CD14-positive monocyte (primary cell): ENCODE measurements around the gene TRAPPC3. TPM values are rescaled to one million over a fixed set of nuclear protein-coding genes. Genes with fewer than 3 reads are reported as not detected.

Experiments
- DNase-seq, 3 donors: peaks; one replicate each; pipeline ENCODE4 v3.0.0-alpha.2; 2011 to 2022
- H2AFZ ChIP-seq: 2 replicates; pipeline ENCODE4 v1.6.0; 2012; ENCODE audit warnings: mild to moderate bottlenecking, low read depth, low read length, inconsistent platforms; ENCODE audit not compliant: insufficient read depth, poor library complexity, severe bottlenecking
- H3K27ac ChIP-seq, 2 donors: 1 replicate in 1 of 2; 2 replicates in 1 of 2; pipeline ENCODE4 v1.5.1; 2012 to 2013; ENCODE audit warnings: low read length in 2 of 2, control low read depth in 1 of 2, inconsistent platforms in 1 of 2, low read depth in 1 of 2, mild to moderate bottlenecking in 1 of 2
- H3K27me3 ChIP-seq, 2 donors: one replicate each; pipeline versions ENCODE4 v1.6.0 to v1.6.1; 2011 to 2013; ENCODE audit warnings: low read length in 2 of 2; ENCODE audit not compliant: control insufficient read depth in 2 of 2, insufficient read depth in 2 of 2
- H3K36me3 ChIP-seq, 2 donors: replicated peaks in 1 of 2; 1 replicate in 1 of 2; 2 replicates in 1 of 2; pipeline versions ENCODE4 v1.5.1 to v1.6.1; 2012 to 2013; ENCODE audit warnings: low read length in 2 of 2, control low read depth in 1 of 2, inconsistent platforms in 1 of 2, mild to moderate bottlenecking in 1 of 2; ENCODE audit not compliant: insufficient read depth in 2 of 2, control insufficient read depth in 1 of 2
- H3K4me1 ChIP-seq, 2 donors: 1 replicate in 1 of 2; 2 replicates in 1 of 2; pipeline versions ENCODE4 v1.5.1 to v1.6.1; 2012 to 2013; ENCODE audit warnings: low read length in 2 of 2, control low read depth in 1 of 2, inconsistent platforms in 1 of 2, mild to moderate bottlenecking in 1 of 2, moderate library complexity in 1 of 2; ENCODE audit not compliant: insufficient read depth in 2 of 2, control insufficient read depth in 1 of 2
- H3K4me2 ChIP-seq: replicated peaks from 2 replicates; pipeline ENCODE3; 2012; ENCODE audit warnings: low read length, moderate library complexity, mild to moderate bottlenecking; ENCODE audit not compliant: poor library complexity, severe bottlenecking; ENCODE audit errors: extremely low read depth
- H3K4me3 ChIP-seq, 3 experiments: fragments of 200-600 bp in 1 of 3; sonication (generic) in 1 of 3; replicated peaks in 1 of 3; 1 replicate in 2 of 3; 2 replicates in 1 of 3; pipeline ENCODE4 v1.5.1; 2011 to 2013; ENCODE audit warnings: low read length in 3 of 3, mild to moderate bottlenecking in 3 of 3, control low read depth in 2 of 3, low read depth in 2 of 3, inconsistent platforms in 1 of 3, moderate library complexity in 1 of 3
- H3K79me2 ChIP-seq: 2 replicates; pipeline ENCODE4 v1.6.0; 2012; ENCODE audit warnings: mild to moderate bottlenecking, control low read depth, inconsistent platforms, low read length, moderate library complexity; ENCODE audit not compliant: insufficient read depth
- H3K9ac ChIP-seq: 2 replicates; pipeline ENCODE4 v1.6.0; 2017; ENCODE audit warnings: low read length, mild to moderate bottlenecking; ENCODE audit not compliant: insufficient read depth, poor library complexity, severe bottlenecking
- H3K9me3 ChIP-seq, 2 donors: replicated peaks in 1 of 2; 1 replicate in 1 of 2; 2 replicates in 1 of 2; pipeline versions ENCODE4 v1.5.1 to v1.6.1; 2012 to 2013; ENCODE audit warnings: low read length in 2 of 2, control low read depth in 1 of 2; ENCODE audit not compliant: control insufficient read depth in 1 of 2, insufficient read depth in 1 of 2
- H4K20me1 ChIP-seq: 2 replicates; pipeline ENCODE4 v1.6.0; 2012; ENCODE audit warnings: mild to moderate bottlenecking, low read length, control low read depth, moderate library complexity; ENCODE audit not compliant: insufficient read depth
- H3K27ac Mint-ChIP-seq, 7 donors: one replicate each; pipeline ENCODE4 v1.8.0; 2020; ENCODE audit warnings: mild to moderate bottlenecking in 7 of 7, mixed read lengths in 7 of 7, moderate library complexity in 6 of 7, inconsistent platforms in 2 of 7
- H3K27me3 Mint-ChIP-seq, 3 donors: one replicate each; pipeline ENCODE4 v1.8.0; 2021 to 2022; ENCODE audit warnings: low read depth in 3 of 3, mild to moderate bottlenecking in 3 of 3, mixed read lengths in 3 of 3, moderate library complexity in 3 of 3, inconsistent platforms in 1 of 3
- H3K36me3 Mint-ChIP-seq, 2 donors: one replicate each; pipeline ENCODE4 v1.8.0; 2020; ENCODE audit warnings: mixed read lengths in 2 of 2, inconsistent platforms in 1 of 2, mild to moderate bottlenecking in 1 of 2
- H3K4me1 Mint-ChIP-seq: one replicate; pipeline ENCODE4 v1.8.0; 2020; ENCODE audit warnings: mild to moderate bottlenecking, mixed read lengths
- H3K4me3 Mint-ChIP-seq, 2 donors: one replicate each; pipeline ENCODE4 v1.8.0; 2020; ENCODE audit warnings: mild to moderate bottlenecking in 2 of 2, mixed read lengths in 2 of 2, moderate library complexity in 1 of 2
- H3K9me3 Mint-ChIP-seq, 7 donors: one replicate each; pipeline ENCODE4 v1.8.0; 2020 to 2022; ENCODE audit warnings: mixed read lengths in 7 of 7, mild to moderate bottlenecking in 6 of 7, moderate library complexity in 6 of 7, inconsistent platforms in 2 of 7
- CTCF ChIP-seq: fragments of 200-600 bp; IDR thresholded peaks from one replicate; pipeline ENCODE4 v1.8.0; 2022; ENCODE audit warnings: antibody characterized with exemption, mild to moderate bottlenecking
- WGBS: methylation state at CpG from one replicate; pipeline ENCODE4 v1.1.5; 2013; ENCODE audit warnings: missing lambda C conversion rate; ENCODE audit not compliant: insufficient coverage; 5-methylcytosine and 5-hydroxymethylcytosine counted together
- intact Hi-C, 2 donors: fragments of 100-400 bp; cut with micrococcal nuclease; formaldehyde crosslinking; loops; one replicate each; pipeline versions ENCODE4 v1.15.0 to v1.15.1; 2023
- polyA plus RNA-seq, 3 donors: library from polyadenylated mRNA; depleted of rRNA in 1 of 3; unstranded in 2 of 3; stranded (reverse) in 1 of 3; fragments of 300-500 nt in 2 of 3; fragments of >200 nt in 1 of 3; fragmentation: Illumina TruSeq in 2 of 3; gene quantifications; 1 replicate in 2 of 3; 2 replicates in 1 of 3; pipeline ENCODE4 v1.2.3, GENCODE V29; 2012 to 2021

The TRAPPC3 gene
- polyA plus RNA-seq, 3 donors, result 61.1 to 136 (median 125) TPM

- Mint-ChIP-seq H3K36me3 (peaks cover 71 to 87% of the 10 kb centered on the region in 2 donors), H3K4me1 (no peaks in the 10 kb centered on the region), H3K27ac (peak overlapping the region in 3 of 7 donors; percentile 11 to 61 (median 54)), H3K4me3 (no peak overlapping the region), H3K9me3 (peaks cover 0 to 1% (median 0%) of the 10 kb centered on the region in 7 donors), H3K27me3 (peaks cover 0 to 4% (median 0%) of the 10 kb centered on the region in 3 donors)
- H3K4me2 ChIP-seq, result no peak overlapping the region
- DNase-seq, result no peak
- H3K79me2 ChIP-seq, result peaks cover 4% of the 10 kb centered on the region
- no peak overlapping the region for H2AFZ ChIP-seq
- H3K27me3 ChIP-seq, result no peaks in the 10 kb centered on the region
- TF ChIP-seq CTCF, result no peak
- intact Hi-C loops, result no loop called here
- no peak overlapping the region for H3K4me3 ChIP-seq
- H4K20me1 ChIP-seq, result peaks cover 84% of the 10 kb centered on the region
- H3K9me3 ChIP-seq, result no peaks in the 10 kb centered on the region
- H3K4me1 ChIP-seq, result no peaks in the 10 kb centered on the region
- WGBS, result 97% methylated on average over 61 of the region's 62 CpGs
- H3K9ac ChIP-seq, result no peak overlapping the region
- H3K36me3 ChIP-seq, result peaks cover 78 to 81% of the 10 kb centered on the region in 2 donors
- no peak overlapping the region for H3K27ac ChIP-seq
Observed at GRCh38 chr1:36178471-36179219, 29.4 kb upstream of the TRAPPC3 start.

GRCh38 chr1:36177589-36178431, 28.5 kb upstream of the TRAPPC3 start:
- peaks cover 78 to 95% of the 10 kb centered on the region in 2 donors for H3K36me3 Mint-ChIP-seq
- no peaks in the 10 kb centered on the region for H3K4me1 Mint-ChIP-seq
- intact Hi-C loops, result no loop called here
- Histone ChIP-seq H4K20me1 (peaks cover 89% of the 10 kb centered on the region), H3K27ac (no peak overlapping the region), H3K9ac (no peak overlapping the region), H3K4me3 (no peak overlapping the region), H2AFZ (no peak overlapping the region), H3K79me2 (peaks cover 12% of the 10 kb centered on the region), H3K27me3 (no peaks in the 10 kb centered on the region), H3K36me3 (peaks cover 87 to 89% of the 10 kb centered on the region in 2 donors), H3K9me3 (no peaks in the 10 kb centered on the region), H3K4me1 (no peaks in the 10 kb centered on the region), H3K4me2 (no peak overlapping the region)
- peak overlapping the region in 4 of 7 donors; percentile 15 to 68 (median 50) for H3K27ac Mint-ChIP-seq
- H3K9me3 Mint-ChIP-seq, result peaks cover 0 to 1% (median 0%) of the 10 kb centered on the region in 7 donors
- H3K27me3 Mint-ChIP-seq, result peaks cover 0 to 5% (median 0%) of the 10 kb centered on the region in 3 donors
- WGBS, result 98% methylated on average over 17 of the region's 33 CpGs
- H3K4me3 Mint-ChIP-seq, result no peak overlapping the region
- DNase-seq, result no peak
- TF ChIP-seq CTCF, result no peak
